ENCODE results near the gene ADPRH. TPM values are rescaled to one million over a fixed set of nuclear protein-coding genes. Genes with fewer than 3 reads are reported as not detected.

The ADPRH gene
- polyA plus RNA-seq, 3 donors = 10.6 to 37.8 (median 31.5) TPM

DNA sequence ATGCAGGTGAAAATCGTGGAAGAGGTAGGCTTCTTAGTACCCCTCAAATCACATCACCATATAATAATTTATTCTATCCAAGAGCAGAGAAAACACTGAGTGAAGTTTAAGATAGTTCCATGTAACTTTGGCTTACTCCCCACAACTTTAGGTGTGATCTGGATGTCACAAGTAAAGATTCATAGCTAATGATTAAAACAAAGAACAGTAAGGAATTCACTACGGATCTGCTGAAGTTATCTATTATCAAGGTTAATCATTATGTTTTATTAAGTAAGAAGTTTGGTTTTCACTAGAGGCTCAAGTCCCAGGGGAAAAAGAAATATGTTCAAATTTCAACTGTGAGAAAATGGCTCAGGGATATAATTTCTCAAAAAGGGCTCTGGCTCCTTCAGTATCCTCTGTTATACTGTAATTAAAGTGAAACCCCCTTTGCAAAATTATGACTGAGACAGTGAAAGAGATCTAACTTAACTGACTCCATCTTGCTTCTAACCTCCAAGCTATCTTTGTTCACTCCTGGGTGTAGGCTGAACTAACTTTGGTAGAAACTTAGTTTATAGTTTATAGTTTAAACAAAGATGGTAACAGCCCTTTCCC is 37.0 kb upstream of the ADPRH start:
- no CpG with 5 or more reads among the region's 2 CpGs for WGBS (ENCODE audit: insufficient coverage)
- no peak overlapping the region for H3K4me3 Mint-ChIP-seq

DNA sequence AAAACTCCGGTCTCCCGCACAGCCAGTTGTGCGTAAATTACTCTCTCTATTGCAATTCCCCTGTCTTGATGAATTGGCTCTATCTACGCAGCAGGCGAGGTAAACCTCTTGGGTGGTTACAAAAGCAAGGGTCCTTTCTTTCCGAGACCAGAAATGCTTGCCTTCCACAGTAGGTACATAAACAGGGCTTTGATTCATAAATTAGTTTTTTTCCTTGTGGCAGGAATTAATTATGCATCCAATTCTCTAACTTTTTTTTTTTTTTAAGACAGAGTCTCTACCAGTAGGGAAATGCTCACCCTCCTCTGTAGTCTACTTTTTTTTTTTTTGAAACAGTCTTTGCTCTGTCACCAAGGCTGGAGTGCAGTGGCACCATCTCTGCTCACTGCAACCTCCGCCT is 36.1 kb upstream of the ADPRH start:
- H3K4me1 Mint-ChIP-seq = peaks cover 16% of the 10 kb centered on the region
- DNase-seq = no peak
- intact Hi-C loops (cut with micrococcal nuclease) = loop anchor here in 1 of 2 donors (5.0 kb wide), 1 partner anchor 36 kb away; no protein-coding TSS in a partner anchor
- no peaks in the 10 kb centered on the region for H3K36me3 Mint-ChIP-seq
- H3K36me3 ChIP-seq (replicated peaks in 1 of 2; ENCODE audit: control insufficient read depth in 1 of 2, insufficient read depth in 2 of 2, low read length in 2 of 2) = no peaks in the 10 kb centered on the region
- no peak overlapping the region for H3K4me3 ChIP-seq (replicated peaks in 1 of 3; ENCODE audit: low read depth in 2 of 3, low read length in 3 of 3)
- H3K79me2 ChIP-seq (ENCODE audit: insufficient read depth, low read length) = no peaks in the 10 kb centered on the region
- 100% methylated on average over 1 of the region's 7 CpGs for WGBS (ENCODE audit: insufficient coverage)
- H2AFZ ChIP-seq (ENCODE audit: insufficient read depth, low read depth, low read length, poor library complexity, severe bottlenecking) = no peak overlapping the region
- peaks cover 0 to 4% of the 10 kb centered on the region in 2 donors for H3K4me1 ChIP-seq (ENCODE audit: control insufficient read depth in 1 of 2, insufficient read depth in 2 of 2, low read length in 2 of 2)
- H3K27ac Mint-ChIP-seq = no peak overlapping the region
- H3K9me3 Mint-ChIP-seq = peaks cover 0 to 6% (median 3%) of the 10 kb centered on the region in 7 donors
- H3K4me2 ChIP-seq (replicated peaks; ENCODE audit: extremely low read depth, low read length, poor library complexity, severe bottlenecking) = no peak overlapping the region
- no peak overlapping the region for H3K27ac ChIP-seq (ENCODE audit: low read depth in 1 of 2, low read length in 2 of 2)
- H3K27me3 ChIP-seq (ENCODE audit: control insufficient read depth in 2 of 2, insufficient read depth in 2 of 2, low read length in 2 of 2) = no peaks in the 10 kb centered on the region
- TF ChIP-seq, protein P1, sequence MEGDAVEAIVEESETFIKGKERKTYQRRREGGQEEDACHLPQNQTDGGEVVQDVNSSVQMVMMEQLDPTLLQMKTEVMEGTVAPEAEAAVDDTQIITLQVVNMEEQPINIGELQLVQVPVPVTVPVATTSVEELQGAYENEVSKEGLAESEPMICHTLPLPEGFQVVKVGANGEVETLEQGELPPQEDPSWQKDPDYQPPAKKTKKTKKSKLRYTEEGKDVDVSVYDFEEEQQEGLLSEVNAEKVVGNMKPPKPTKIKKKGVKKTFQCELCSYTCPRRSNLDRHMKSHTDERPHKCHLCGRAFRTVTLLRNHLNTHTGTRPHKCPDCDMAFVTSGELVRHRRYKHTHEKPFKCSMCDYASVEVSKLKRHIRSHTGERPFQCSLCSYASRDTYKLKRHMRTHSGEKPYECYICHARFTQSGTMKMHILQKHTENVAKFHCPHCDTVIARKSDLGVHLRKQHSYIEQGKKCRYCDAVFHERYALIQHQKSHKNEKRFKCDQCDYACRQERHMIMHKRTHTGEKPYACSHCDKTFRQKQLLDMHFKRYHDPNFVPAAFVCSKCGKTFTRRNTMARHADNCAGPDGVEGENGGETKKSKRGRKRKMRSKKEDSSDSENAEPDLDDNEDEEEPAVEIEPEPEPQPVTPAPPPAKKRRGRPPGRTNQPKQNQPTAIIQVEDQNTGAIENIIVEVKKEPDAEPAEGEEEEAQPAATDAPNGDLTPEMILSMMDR (IDR thresholded peaks at IDR 0.05) = no peak
- H3K27me3 Mint-ChIP-seq (ENCODE audit: low read depth in 3 of 3) = peaks cover 0 to 2% (median 0%) of the 10 kb centered on the region in 3 donors
- no peaks in the 10 kb centered on the region for H4K20me1 ChIP-seq (ENCODE audit: insufficient read depth, low read length)
- H3K9me3 ChIP-seq (replicated peaks in 1 of 2; ENCODE audit: control insufficient read depth in 1 of 2, insufficient read depth in 1 of 2, low read length in 2 of 2) = no peaks in the 10 kb centered on the region
- no peak overlapping the region for H3K4me3 Mint-ChIP-seq
- H3K9ac ChIP-seq (ENCODE audit: insufficient read depth, low read length, poor library complexity, severe bottlenecking) = no peak overlapping the region

More for the DNA sequence above, 37.0 kb upstream of the ADPRH start:
- no peaks in the 10 kb centered on the region for H3K27me3 ChIP-seq (ENCODE audit: control insufficient read depth in 2 of 2, insufficient read depth in 2 of 2, low read length in 2 of 2)
- TF ChIP-seq, protein P1 (IDR thresholded peaks at IDR 0.05) = no peak
- peaks cover 0 to 4% of the 10 kb centered on the region in 2 donors for H3K4me1 ChIP-seq (ENCODE audit: control insufficient read depth in 1 of 2, insufficient read depth in 2 of 2, low read length in 2 of 2)
- H3K27ac Mint-ChIP-seq = no peak overlapping the region
- DNase-seq = no peak
- H4K20me1 ChIP-seq (ENCODE audit: insufficient read depth, low read length) = no peaks in the 10 kb centered on the region
- H3K4me2 ChIP-seq (replicated peaks; ENCODE audit: extremely low read depth, low read length, poor library complexity, severe bottlenecking) = no peak overlapping the region
- no peaks in the 10 kb centered on the region for H3K36me3 Mint-ChIP-seq
- H3K4me3 ChIP-seq (replicated peaks in 1 of 3; ENCODE audit: low read depth in 2 of 3, low read length in 3 of 3) = no peak overlapping the region
- no peaks in the 10 kb centered on the region for H3K36me3 ChIP-seq (replicated peaks in 1 of 2; ENCODE audit: control insufficient read depth in 1 of 2, insufficient read depth in 2 of 2, low read length in 2 of 2)
- no peak overlapping the region for H3K27ac ChIP-seq (ENCODE audit: low read depth in 1 of 2, low read length in 2 of 2)
- peaks cover 10% of the 10 kb centered on the region for H3K4me1 Mint-ChIP-seq
- H2AFZ ChIP-seq (ENCODE audit: insufficient read depth, low read depth, low read length, poor library complexity, severe bottlenecking) = no peak overlapping the region
- peaks cover 0 to 3% (median 0%) of the 10 kb centered on the region in 3 donors for H3K27me3 Mint-ChIP-seq (ENCODE audit: low read depth in 3 of 3)
- no peaks in the 10 kb centered on the region for H3K79me2 ChIP-seq (ENCODE audit: insufficient read depth, low read length)
- H3K9me3 ChIP-seq (replicated peaks in 1 of 2; ENCODE audit: control insufficient read depth in 1 of 2, insufficient read depth in 1 of 2, low read length in 2 of 2) = no peaks in the 10 kb centered on the region
- no peak overlapping the region for H3K9ac ChIP-seq (ENCODE audit: insufficient read depth, low read length, poor library complexity, severe bottlenecking)
- H3K9me3 Mint-ChIP-seq = peaks cover 0 to 6% (median 3%) of the 10 kb centered on the region in 7 donors
- intact Hi-C loops (cut with micrococcal nuclease) = loop anchor here in 1 of 2 donors (5.0 kb wide), 1 partner anchor 35 kb away; no protein-coding TSS in a partner anchor

Data from CD14-positive monocyte (primary cell).